HG02571 (cell line): ENCODE data around the gene PAPPA.

Source experiments
- ATAC-seq: cut with Tn5 transposase; IDR thresholded peaks from one replicate; pipeline ENCODE4 v1.9.1; 2021; ENCODE audit warnings: mild to moderate bottlenecking, moderate library complexity; ENCODE audit not compliant: unreplicated experiment

Gene PAPPA

DNA sequence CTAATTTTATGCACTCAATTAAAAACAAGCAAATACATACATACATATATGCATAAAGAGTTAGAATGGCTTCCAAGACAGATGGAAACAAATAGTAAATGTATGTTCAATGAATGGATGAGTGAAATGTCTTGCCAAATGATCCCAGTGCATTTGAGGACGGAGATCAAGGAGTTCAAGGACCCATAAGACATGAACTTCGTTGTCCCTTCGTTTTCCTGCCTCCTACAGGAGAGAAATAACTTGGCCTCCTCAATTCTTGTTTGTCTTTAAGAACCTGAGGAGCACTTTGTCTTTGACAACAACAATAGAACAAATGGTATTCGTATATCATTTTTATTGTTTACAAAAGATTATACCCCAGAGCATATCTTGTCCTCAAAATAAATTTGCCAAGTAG is 2.4 kb upstream of the PAPPA start:
- no peak for ATAC-seq

DNA sequence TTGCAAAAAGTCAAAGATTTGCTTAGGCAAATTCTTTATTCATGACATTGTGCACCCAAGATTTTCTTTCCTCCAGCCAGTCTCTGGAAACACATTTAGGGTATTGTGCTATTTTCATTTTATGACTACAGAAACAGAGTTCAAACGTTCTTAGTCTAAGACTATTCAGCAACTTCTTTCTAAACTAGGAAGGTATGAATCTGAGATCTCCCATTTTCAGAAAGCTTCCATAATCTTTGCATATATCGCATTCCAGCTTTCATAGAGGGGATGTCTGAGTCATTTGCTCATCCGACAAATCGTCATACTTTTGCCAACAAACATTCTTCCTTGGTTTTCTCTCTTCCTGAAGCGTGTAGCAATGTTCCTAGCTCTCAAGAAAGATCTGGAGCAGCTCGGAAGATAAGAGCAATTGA is 1.6 kb upstream of the PAPPA start:
- ATAC-seq: no peak

DNA sequence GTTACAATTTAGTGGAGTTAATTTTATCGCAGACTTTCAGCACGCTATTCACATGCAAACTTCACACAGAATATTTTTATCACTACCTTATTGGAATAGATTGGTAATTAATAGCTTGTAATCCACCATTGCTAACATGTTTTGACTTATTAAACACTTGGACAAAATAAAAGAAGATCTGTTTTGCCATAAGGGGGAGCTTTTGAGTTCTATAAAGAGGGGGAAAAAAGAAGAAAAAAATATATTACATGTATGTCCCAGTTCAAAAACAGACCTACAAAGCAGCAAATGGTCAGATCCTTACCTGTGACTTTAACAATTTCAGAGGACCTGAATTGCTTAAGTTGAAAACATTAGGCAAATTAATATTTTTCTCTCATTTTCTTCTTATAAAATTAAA is 1.2 kb upstream of the PAPPA start:
- ATAC-seq: no peak

DNA sequence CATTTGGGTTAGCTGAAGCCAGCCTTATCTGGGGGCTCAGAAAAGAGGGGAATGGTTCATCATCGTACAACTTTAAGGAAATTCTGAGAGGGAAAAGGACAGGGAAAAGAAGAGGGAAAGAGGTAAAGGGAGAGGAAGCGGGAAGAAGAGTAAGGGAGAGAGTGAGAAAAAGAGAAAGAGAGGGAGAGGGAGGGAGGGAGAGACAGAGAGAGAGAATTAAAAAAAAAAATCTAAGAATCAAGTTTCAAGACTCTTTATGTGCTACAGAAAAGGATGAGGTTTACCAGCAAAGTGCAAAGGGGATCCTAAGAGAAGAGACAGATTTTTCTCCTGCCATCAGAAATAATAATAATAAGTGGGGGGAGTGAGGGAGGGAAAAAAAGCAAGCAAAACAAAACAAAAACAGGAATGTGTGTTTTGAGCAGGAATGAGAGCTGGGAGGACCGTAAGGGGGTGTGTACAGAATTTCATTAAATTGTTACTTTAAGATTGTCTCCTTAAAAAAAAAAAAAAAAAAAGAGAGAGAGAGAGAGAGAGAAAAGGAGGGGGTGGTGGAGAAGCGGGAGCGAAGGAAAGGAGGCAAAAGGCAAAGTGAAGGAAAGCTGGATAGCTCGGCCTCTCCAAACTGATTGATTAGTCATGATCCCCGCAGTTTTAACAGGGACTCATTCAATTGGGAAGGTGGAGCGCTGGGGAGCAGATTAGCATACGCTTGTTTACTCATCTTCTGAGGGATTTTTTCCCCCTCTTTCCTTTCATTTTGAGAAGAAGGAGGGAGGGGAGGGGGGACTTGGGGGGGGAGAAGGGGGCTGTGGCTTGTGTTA is 438 bp upstream of the PAPPA start:
- no peak for ATAC-seq

DNA sequence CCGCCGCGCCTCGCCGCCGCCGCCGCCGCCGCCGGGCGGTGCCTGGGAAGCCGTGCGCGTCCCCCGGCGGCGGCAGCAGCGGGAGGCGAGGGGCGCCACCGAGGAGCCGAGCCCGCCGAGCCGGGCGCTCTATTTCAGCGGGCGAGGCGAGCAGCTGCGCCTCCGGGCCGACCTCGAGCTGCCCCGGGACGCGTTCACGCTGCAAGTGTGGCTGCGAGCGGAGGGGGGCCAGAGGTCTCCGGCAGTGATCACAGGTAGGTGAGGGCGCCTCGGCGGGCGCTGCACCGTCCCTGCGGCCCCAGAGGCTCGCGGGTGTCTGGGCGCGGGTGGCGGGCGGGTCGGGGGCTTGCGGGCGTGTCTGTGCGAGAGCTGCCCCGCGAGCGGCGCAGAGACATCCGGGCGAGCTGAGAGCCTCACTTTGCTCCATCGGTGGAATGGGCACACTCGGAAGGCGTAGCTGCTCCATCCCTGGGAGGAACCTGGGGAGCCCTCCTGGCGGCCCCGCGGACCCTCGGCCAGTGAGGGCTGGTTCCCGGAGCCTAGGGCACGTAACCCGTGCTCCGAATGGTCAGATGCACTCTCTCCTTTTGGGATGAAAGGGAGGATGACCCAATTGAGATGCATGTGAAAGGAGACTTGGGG is 864 bp downstream of the PAPPA start:
- ATAC-seq: no peak

DNA sequence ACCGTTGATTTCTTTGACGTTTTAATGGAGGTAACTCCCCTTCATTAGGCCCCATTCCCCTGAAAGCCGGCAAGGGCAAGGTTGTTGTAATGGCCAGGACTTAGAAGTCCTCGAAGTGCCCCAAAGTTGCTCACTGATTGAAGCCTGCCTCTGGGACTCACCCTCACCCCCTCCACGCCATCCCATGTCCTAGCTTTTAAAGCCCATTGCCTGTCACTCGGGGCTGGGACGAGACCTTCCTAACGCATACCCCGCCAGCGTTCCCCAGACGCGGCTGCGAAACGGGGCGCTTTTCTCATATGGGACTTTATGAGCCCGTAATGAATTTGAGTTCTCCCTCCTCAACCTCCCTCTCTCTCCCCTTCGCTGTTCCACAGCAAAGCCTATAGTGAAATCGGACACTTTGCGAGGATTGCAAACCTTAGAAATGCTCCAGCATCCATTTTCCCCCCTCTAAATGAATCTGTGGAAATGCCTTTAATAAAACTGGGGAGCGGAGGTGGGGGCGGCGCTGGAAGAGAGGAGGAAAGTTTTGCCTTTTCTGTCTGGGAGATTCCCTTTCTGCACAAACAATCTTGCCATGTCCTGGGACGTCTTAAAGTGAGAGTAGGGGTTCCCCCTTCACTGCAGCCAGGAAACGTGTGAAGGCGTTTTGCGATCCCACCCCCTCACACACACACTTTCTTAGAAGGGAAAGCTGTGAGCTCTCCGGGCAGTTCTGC is 1.5 kb downstream of the PAPPA start:
- no peak for ATAC-seq

DNA sequence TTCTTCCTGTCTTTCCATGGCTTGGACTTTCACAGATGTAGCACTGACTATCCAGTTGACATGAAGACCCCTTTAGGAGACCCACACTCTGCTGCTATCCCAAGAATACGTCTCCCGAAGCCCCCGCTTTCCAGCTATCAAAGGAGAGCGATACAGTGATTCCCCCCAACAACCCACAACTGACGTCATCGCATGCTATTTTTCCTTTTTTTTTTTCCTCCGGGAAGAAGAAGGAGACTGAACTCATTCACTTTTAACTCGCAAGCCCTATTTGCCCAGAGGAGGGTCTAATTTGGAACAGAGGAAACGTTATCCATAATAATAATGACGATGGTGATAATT is 2.1 kb downstream of the PAPPA start:
- no peak for ATAC-seq

DNA sequence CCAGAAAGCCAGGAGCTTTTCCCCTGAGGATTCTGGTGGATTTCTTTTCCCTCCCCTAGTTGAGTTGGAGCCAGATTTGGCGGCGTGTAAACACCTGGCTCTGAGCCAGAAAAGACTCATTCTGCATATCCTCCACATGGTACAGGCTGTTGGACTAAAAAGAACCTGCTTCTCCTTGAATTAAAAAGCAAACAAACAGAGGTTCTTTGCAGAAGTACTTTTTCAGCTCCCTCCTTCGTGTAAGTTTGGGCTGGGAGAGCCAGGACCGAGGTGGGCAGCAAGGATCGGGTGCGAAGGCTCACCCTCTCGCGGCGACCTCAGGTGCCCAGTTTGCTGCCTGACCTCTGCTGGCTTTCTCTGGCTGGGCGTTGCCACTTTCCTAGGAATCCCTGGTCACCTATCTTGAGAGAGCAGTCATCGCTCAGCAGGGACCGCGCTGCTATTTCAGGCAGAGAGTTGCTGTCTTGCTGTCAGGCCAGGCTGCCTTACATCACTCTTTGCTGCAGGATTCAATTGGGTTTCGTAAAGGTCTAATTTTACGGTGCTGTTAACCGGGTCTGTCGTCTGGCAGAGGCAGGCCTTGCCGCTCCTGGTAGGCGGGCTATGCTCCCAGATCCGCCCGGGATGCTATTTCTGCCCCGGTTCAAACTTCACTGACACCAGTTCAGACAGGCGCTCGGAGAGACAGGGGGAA is 3.2 kb downstream of the PAPPA start:
- no peak for ATAC-seq

DNA sequence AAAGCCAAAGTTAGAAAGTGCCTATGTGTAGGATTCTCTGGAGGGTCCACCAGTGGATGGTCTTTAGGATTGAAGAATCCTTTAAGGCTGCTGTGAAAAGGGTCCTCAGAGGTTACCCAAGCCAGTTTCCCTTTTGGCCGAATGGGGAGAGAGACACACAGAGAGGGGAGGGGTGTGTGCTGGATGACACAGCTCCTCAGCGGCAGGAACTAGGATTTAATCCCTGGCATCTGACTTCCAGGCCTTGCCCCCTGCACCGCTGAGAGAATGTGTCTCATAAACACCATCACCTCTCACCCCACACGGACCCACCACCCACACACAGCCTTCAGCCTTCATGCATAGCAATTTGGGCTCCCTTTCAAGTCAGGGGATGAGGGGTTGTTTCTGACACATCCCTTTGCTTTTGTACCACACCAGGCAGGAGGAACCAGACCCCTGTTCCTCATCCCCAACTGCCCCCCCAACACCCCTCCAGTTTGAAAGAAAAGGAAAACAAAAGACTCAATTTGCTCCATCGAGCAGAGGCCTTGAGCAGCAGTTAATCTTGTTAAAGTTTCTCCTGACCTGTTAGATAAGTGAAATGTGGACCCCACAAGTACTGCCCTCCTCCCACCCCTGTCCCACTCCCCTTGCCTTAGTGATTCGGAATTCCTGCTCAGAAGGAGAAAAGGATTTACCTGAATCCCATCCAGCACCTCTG is 4.0 kb downstream of the PAPPA start:
- no peak for ATAC-seq

DNA sequence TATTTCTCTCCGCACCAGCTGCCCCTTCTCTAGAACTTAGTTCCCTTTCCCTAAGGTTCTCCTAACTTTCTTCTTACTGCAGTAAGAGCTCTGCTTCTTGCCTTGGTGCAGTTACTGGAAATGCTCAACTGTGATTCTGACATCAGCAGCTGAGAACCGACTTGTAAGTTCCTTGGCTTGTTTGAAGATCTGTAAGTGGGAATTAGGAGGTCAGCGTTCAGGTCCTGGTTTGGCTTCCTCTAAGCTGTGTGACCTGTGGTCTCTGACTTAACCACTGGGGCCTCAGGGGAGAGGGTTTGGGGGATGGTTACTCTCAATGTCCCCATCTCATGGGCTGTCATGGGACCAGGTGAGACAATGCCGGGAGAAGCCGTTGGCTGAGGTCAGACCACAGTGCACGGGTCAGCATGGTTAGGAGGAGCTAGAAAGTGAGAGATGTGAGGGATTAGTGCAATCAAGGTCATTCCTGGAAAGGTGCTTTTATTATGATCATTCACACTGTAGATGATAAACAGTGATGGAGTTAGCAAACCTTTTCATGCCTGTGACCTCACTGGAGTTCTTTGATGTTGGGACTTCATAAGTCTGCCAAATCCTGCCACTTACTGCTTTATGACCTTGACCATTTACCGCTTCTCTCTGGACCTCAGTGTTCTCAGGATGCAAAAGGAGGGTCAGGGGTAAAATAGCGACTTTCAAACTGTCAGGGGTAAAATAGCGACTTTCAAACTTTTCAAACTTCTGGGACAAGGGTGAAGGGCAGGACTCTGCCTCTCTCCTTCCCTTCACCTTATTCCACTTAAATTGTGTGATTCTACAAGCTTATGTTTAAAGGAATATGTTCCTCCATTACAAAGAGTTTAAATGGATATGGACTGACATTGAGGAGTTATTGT is 7.3 kb downstream of the PAPPA start:
- ATAC-seq: no peak

DNA sequence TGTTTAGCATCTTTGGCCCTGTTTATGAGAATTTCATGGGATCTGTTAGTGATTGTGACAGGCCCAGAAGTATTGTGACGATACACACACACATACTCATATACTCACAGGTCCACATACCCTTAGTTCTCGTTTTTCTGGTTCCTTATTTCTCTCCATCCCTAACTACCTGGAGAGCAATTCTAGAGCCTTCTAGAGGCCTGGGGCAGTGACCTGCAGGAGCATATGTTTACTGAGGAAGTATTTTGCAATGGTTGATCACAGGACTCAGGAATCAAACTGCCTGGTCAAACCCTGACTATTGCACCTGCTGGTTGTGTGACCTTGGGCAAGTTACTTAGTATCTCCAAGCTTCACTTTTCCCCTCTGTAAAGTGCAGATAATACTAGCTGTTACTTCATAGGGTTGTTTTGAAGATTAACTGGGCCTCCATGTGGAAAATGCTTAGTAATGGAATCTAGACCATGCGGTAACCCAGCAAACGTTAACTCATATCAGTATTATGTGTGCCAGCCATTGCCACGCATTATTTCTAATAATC is 8.7 kb downstream of the PAPPA start:
- ATAC-seq: no peak

DNA sequence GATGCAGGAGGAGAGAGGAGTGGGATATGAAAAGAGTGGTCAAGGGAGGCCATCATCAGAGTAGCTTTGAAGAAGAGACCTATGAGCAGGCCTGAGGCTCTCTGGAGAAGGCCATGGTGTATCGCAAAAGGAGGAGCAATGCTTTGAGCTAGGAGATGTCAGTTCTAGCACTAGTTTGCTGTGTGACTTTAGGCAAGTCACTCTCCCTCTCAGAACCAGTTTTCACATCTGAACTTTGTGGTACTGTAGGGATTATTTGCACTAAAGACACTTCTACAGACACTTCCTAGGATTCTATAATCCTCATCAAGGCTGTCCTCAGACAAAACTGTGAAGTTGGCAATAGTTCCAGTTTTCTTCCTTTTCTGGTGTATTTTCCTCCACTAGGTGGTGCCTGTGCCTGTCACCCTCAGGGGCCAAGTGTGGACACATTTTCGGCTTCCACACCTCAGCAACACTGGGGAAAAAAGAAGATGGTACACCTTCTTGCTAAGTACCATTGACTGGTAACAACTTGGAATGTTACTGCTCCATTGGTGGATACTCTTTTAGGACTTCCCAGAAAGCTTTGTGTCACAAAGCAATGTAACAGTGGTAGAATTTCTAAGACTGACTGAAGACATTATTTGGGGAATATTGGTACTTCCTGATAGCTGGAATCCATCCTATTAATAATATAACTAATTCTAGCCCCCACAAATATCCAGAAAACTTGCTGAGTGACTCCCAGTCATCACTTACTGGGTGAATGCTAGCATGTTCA is 9.9 kb downstream of the PAPPA start:
- ATAC-seq: no peak

DNA sequence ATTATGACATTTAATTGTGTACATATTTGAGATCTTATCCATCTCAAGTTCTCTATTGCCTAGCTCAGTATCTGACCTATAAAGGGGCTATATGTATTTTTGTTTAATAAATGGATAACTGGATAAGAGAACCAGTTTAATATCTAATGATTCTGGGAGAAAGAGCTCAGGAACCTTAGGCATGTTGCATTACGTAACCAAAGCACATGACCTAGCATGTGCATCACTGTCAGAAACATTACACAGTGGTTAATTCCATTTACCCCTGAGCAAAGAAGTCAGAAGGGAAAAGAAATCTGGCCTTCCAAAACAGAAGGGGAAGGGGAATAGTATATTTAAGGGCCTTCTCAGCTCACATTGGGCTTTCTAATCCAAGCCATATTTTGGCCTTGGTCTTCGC is 12.3 kb downstream of the PAPPA start:
- no peak for ATAC-seq

DNA sequence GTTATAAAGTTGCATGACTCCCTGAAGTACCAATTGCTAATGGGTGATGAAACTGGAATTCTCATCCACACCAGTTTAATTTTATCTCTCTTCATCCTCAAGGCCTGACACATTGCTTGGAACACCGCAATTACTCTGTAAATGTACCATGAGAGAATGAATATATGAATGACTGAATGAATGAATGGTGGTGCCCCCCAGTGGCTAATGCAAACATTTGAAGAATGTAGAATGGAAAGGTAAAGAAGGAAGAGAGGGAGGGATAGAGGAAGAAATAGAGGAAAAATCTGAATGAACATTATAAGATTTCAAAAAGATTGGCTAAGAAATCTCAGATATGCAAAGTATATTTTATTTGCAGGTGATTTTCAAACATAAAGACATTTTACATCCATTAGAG is 13.1 kb downstream of the PAPPA start:
- ATAC-seq: no peak

DNA sequence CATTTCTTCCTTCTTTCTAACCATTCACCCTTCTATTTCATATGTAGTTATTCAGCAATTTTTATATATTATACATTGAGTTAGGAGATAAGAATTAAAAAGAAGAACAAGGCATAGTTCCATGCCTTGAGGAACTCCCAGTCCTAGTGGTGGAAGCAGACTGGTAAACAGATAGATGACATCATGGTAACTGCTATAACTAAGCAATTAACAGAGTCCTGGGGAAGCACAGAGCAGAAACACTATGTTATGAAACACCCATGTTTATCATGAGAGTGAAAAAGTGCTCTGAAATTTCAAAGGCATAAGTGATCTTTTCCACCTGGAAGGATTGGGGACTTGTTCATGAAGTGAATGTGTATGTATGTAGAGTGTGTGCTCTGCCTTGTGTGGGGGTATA is 14.6 kb downstream of the PAPPA start:
- ATAC-seq: no peak

DNA sequence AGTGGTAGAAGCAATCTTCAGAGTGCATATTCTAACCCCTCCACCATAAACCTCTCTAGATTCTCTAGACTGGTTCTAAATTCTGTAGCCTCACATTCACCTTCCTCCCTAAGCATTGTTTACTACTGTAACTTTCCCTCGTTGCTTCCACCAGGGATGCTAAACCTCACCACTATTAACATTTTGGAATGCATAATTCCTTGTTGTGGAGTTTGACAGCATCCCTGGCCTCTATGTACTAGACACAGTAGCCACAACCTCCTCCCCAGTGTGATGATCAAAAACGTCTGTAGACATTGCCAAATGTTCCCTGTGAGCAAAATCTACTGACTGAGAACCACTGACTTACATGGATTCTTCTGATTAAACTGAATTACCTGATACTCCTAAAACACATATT is 18.6 kb downstream of the PAPPA start:
- no peak for ATAC-seq

DNA sequence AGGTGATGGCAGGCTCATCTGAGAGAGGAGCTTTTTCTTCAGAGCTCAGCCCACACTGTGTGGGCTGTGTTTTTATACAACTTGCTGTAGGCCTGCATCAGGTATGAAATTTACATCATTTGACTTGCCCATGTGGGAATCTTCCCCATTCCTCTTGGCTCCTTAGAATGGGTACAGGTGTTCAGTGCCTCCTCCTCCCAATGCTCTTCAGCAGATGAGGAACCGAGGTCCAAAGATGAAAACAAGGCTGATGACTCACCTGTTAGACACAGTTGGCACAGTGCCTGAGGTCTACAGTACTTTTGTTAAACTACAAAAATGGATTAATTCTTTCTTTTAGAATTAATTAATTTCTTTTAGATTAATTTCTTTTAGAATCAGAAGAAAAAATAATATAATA is 20.8 kb downstream of the PAPPA start:
- no peak for ATAC-seq

DNA sequence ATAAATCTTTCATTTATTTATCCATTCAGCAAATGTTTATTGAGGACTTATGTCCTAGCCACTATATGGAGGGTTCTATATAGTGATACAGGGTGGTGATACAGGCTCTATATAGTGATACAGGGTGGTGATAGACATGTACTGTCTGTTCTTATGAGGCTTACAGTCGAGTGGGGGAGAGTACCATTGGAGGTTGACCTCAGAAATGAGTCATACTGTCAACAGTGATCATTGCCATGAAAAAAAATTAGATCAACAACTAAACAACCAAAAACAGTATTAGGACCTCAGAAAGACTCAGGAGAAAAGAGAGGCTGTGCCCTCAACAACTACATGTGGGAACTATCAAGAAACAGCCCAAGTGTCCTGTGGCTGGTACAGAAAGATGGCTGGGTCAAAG is 22.0 kb downstream of the PAPPA start:
- ATAC-seq: no peak
